H1 (cell line): ENCODE results near the gene ARID1B. TPM values are rescaled to one million over a fixed set of nuclear protein-coding genes. Genes with fewer than 3 reads are reported as not detected.

Source experiments
- CTCF ChIA-PET: fragments of 300-600 bp; sonication (Branson Sonifier 250); formaldehyde crosslinking; loops from one replicate; lab custom pipeline; 2021; ENCODE audit not compliant: partially characterized antibody; lab: Charles Lee
- POLR2A ChIA-PET: fragments of 300-600 bp; sonication (Branson Sonifier 250); formaldehyde crosslinking; loops from one replicate; lab custom pipeline; 2021; ENCODE audit warnings: inconsistent platforms; ENCODE audit not compliant: partially characterized antibody; lab: Charles Lee
- DNase-seq, 2 experiments: peaks; one replicate each; pipeline versions ENCODE4 v3.0.0 to v3.0.0-alpha.2; 2010 to 2022; ENCODE audit warnings: low spot score in 2 of 2, low read depth in 1 of 2, mixed read lengths in 1 of 2
- FAIRE-seq: peaks from 2 replicates; lab custom pipeline; 2011; peaks lifted over from hg19 to GRCh38; lab: Jason Lieb, UNC
- H2AFZ ChIP-seq: 2 replicates; pipeline ENCODE4 v1.8.1; 2012; ENCODE audit warnings: low read length, inconsistent platforms
- H2AK5ac ChIP-seq: 2 replicates; pipeline ENCODE4 v1.6.1; 2013; ENCODE audit warnings: low read depth, low read length
- H2BK120ac ChIP-seq: replicated peaks from 2 replicates; pipeline ENCODE3; 2013; ENCODE audit warnings: low read depth, low read length, inconsistent platforms
- H2BK12ac ChIP-seq: 2 replicates; pipeline ENCODE4 v1.6.1; 2013; ENCODE audit warnings: low read depth, low read length
- H2BK15ac ChIP-seq: 2 replicates; pipeline ENCODE4 v1.6.1; 2013; ENCODE audit warnings: low read length
- H2BK20ac ChIP-seq: 2 replicates; pipeline ENCODE4 v1.6.1; 2013; ENCODE audit warnings: low read length
- H2BK5ac ChIP-seq: 2 replicates; pipeline ENCODE4 v1.6.1; 2013; ENCODE audit warnings: low read depth, low read length
- H3K14ac ChIP-seq: 2 replicates; pipeline ENCODE4 v1.6.1; 2013; ENCODE audit warnings: inconsistent platforms; ENCODE audit not compliant: insufficient read length
- H3K18ac ChIP-seq: 2 replicates; pipeline ENCODE4 v1.6.1; 2013; ENCODE audit warnings: low read length; ENCODE audit errors: extremely low read depth
- H3K23ac ChIP-seq: 2 replicates; pipeline ENCODE4 v1.6.1; 2013; ENCODE audit warnings: inconsistent platforms; ENCODE audit not compliant: insufficient read length
- H3K23me2 ChIP-seq: 2 replicates; pipeline ENCODE4 v1.6.1; 2013; ENCODE audit warnings: low read depth, low read length
- H3K27ac ChIP-seq: 2 replicates; pipeline ENCODE4 v1.6.1; 2011; ENCODE audit warnings: low read depth, low read length, inconsistent platforms
- H3K27me3 ChIP-seq, 4 experiments: replicated peaks in 1 of 4; 1 replicate in 1 of 4; 2 replicates in 3 of 4; pipeline versions ENCODE4 v1.6.1 to v1.8.1; 2011 to 2013; ENCODE audit warnings: low read length in 3 of 4, mild to moderate bottlenecking in 3 of 4, inconsistent platforms in 2 of 4, mixed read lengths in 2 of 4, moderate library complexity in 1 of 4; ENCODE audit not compliant: control insufficient read depth in 3 of 4, insufficient read depth in 3 of 4; ENCODE audit errors: extremely low read depth in 1 of 4
- H3K36me3 ChIP-seq, 4 experiments: 2 replicates each; pipeline versions ENCODE4 v1.6.1 to v1.8.1; 2011 to 2013; ENCODE audit warnings: mild to moderate bottlenecking in 4 of 4, low read length in 3 of 4, moderate library complexity in 2 of 4, control low read depth in 1 of 4, inconsistent platforms in 1 of 4; ENCODE audit not compliant: insufficient read depth in 4 of 4, control insufficient read depth in 2 of 4
- H3K4ac ChIP-seq: replicated peaks from 2 replicates; pipeline ENCODE3; 2013; ENCODE audit warnings: low read length, low read depth, mixed read lengths, inconsistent platforms; ENCODE audit not compliant: insufficient read length
- H3K4me1 ChIP-seq, 4 experiments: replicated peaks in 1 of 4; 1 replicate in 1 of 4; 2 replicates in 3 of 4; pipeline versions ENCODE4 v1.6.1 to v1.8.1; 2011 to 2013; ENCODE audit warnings: low read length in 3 of 4, inconsistent platforms in 2 of 4, mixed read lengths in 1 of 4; ENCODE audit not compliant: insufficient read depth in 4 of 4, control insufficient read depth in 3 of 4
- H3K4me2 ChIP-seq, 2 experiments: 2 replicates each; pipeline versions ENCODE4 v1.6.1 to v1.8.1; 2011 to 2013; ENCODE audit warnings: low read depth in 2 of 2, low read length in 2 of 2, control low read depth in 1 of 2, inconsistent platforms in 1 of 2, mild to moderate bottlenecking in 1 of 2; ENCODE audit not compliant: insufficient read depth in 1 of 2
- H3K4me3 ChIP-seq, 4 experiments: fragments of 200-600, 300-600 bp in 1 of 4; sonication (generic), shearing (Covaris generic), sonication (Bioruptor Twin) in 1 of 4; 2 replicates each; pipeline versions ENCODE4 v1.5.1 to v1.8.1; 2011 to 2016; ENCODE audit warnings: low read length in 4 of 4, low read depth in 3 of 4, control low read depth in 2 of 4, inconsistent platforms in 2 of 4, mild to moderate bottlenecking in 2 of 4, mixed read lengths in 1 of 4, moderate library complexity in 1 of 4; ENCODE audit not compliant: insufficient read depth in 2 of 4; ENCODE audit errors: extremely low read depth in 1 of 4
- H3K56ac ChIP-seq: replicated peaks from 2 replicates; pipeline ENCODE3; 2013; ENCODE audit warnings: low read depth, mild to moderate bottlenecking, mixed read lengths, low read length, inconsistent platforms; ENCODE audit not compliant: insufficient read length
- H3K79me1 ChIP-seq: 2 replicates; pipeline ENCODE4 v1.6.1; 2013; ENCODE audit warnings: low read depth, low read length, control low read depth
- H3K79me2 ChIP-seq, 2 experiments: 2 replicates each; pipeline versions ENCODE4 v1.6.1 to v1.8.1; 2012 to 2013; ENCODE audit warnings: low read length in 2 of 2, mild to moderate bottlenecking in 2 of 2, inconsistent platforms in 1 of 2; ENCODE audit not compliant: insufficient read depth in 2 of 2, control insufficient read depth in 1 of 2
- H3K9ac ChIP-seq, 4 experiments: replicated peaks in 1 of 4; 1 replicate in 1 of 4; 2 replicates in 3 of 4; pipeline versions ENCODE4 v1.6.1 to v1.8.1; 2011 to 2013; ENCODE audit warnings: low read depth in 3 of 4, low read length in 3 of 4, control low read depth in 2 of 4, mild to moderate bottlenecking in 2 of 4, moderate library complexity in 2 of 4, inconsistent platforms in 1 of 4; ENCODE audit errors: extremely low read depth in 1 of 4
- H3K9me3 ChIP-seq, 2 experiments: 2 replicates each; pipeline versions ENCODE4 v1.6.1 to v1.8.1; 2012 to 2013; ENCODE audit warnings: mild to moderate bottlenecking in 2 of 2, moderate library complexity in 2 of 2, control low read depth in 1 of 2, inconsistent platforms in 1 of 2, low read depth in 1 of 2, low read length in 1 of 2, mixed read lengths in 1 of 2; ENCODE audit not compliant: insufficient read depth in 2 of 2
- H4K20me1 ChIP-seq, 2 experiments: replicated peaks in 1 of 2; 2 replicates each; pipeline versions ENCODE3 to v1.8.1; 2011 to 2013; ENCODE audit warnings: inconsistent platforms in 2 of 2, low read length in 2 of 2, mild to moderate bottlenecking in 1 of 2; ENCODE audit not compliant: insufficient read depth in 2 of 2, control insufficient read depth in 1 of 2
- H4K5ac ChIP-seq: 2 replicates; pipeline ENCODE4 v1.6.1; 2013; ENCODE audit warnings: low read length, low read depth, mixed read lengths, inconsistent platforms; ENCODE audit not compliant: insufficient read length
- H4K8ac ChIP-seq: 2 replicates; pipeline ENCODE4 v1.8.0; 2013; ENCODE audit warnings: mild to moderate bottlenecking, moderate library complexity, low read length, inconsistent platforms; ENCODE audit not compliant: insufficient read depth; ENCODE audit errors: extremely low read depth
- H4K91ac ChIP-seq: replicated peaks from 2 replicates; pipeline ENCODE3; 2013; ENCODE audit warnings: low read length, mixed read lengths, inconsistent platforms; ENCODE audit not compliant: insufficient read length
- ASH2L ChIP-seq: fragments of 200-600, 300-600 bp; sonication (generic); IDR thresholded peaks from one replicate; pipeline ENCODE4 v1.7.1; 2017; ENCODE audit warnings: low read length
- CTBP2 ChIP-seq: IDR thresholded peaks from 2 replicates; pipeline ENCODE4 v1.7.0; 2011; ENCODE audit warnings: borderline replicate concordance, mild to moderate bottlenecking, moderate library complexity, mixed read lengths, low read length; ENCODE audit not compliant: insufficient read depth, insufficient read length
- EZH2 ChIP-seq: fragments of 200-600 bp; sonication (generic); IDR thresholded peaks from 2 replicates; pipeline ENCODE4 v1.7.1; 2012; ENCODE audit warnings: low read depth, mild to moderate bottlenecking, moderate library complexity, low read length, inconsistent platforms; ENCODE audit not compliant: severe bottlenecking
- GABPA ChIP-seq: IDR thresholded peaks from 2 replicates; pipeline ENCODE4 v1.6.1; 2011; ENCODE audit warnings: mild to moderate bottlenecking, low read length, moderate library complexity, borderline replicate concordance; ENCODE audit not compliant: insufficient read depth
- HDAC2 ChIP-seq, 2 experiments: fragments of 300-600 bp in 1 of 2; sonication (generic) in 1 of 2; IDR thresholded peaks; 2 replicates each; pipeline ENCODE4 v1.6.1; 2011 to 2012; ENCODE audit warnings: low read depth in 2 of 2, low read length in 2 of 2, mild to moderate bottlenecking in 2 of 2, moderate library complexity in 2 of 2, borderline replicate concordance in 1 of 2, inconsistent platforms in 1 of 2
- KDM4A ChIP-seq: IDR thresholded peaks from one replicate; pipeline ENCODE4 v1.7.1; 2012; ENCODE audit warnings: low read depth, mild to moderate bottlenecking, moderate library complexity, low read length, inconsistent platforms; ENCODE audit not compliant: severe bottlenecking
- NRF1 ChIP-seq: IDR thresholded peaks from 2 replicates; pipeline ENCODE4 v1.6.1; 2011; ENCODE audit warnings: mild to moderate bottlenecking, low read depth, low read length, improper control_type of control experiment
- RNF2 ChIP-seq: fragments of 200-900, 300-1000 bp; sonication (generic); IDR thresholded peaks from 2 replicates; pipeline ENCODE4 v1.7.1; 2016; ENCODE audit warnings: borderline replicate concordance, low read depth, mild to moderate bottlenecking, antibody characterized with exemption, low read length; ENCODE audit not compliant: poor library complexity, severe bottlenecking; ENCODE audit errors: missing control alignments
- SUZ12 ChIP-seq: fragments of 200-600 bp; sonication (generic); IDR thresholded peaks from 2 replicates; pipeline ENCODE4 v1.6.1; 2012; ENCODE audit warnings: mild to moderate bottlenecking, inconsistent platforms, low read length, moderate library complexity, mixed read lengths
- WGBS, 2 experiments: shearing (Covaris generic) in 1 of 2; methylation state at CpG; one replicate each; pipeline versions ENCODE4 v1.1.6 to v1.1.7; 2013 to 2015; ENCODE audit warnings: low lambda C conversion rate in 2 of 2, mixed read lengths in 2 of 2, inconsistent platforms in 1 of 2, low coverage in 1 of 2, missing lambda C conversion rate in 1 of 2; ENCODE audit not compliant: insufficient replicate concordance in 2 of 2, insufficient coverage in 1 of 2, insufficient read length in 1 of 2; ENCODE audit errors: extremely low coverage in 1 of 2, missing lambda C conversion rate in 1 of 2; 5-methylcytosine and 5-hydroxymethylcytosine counted together
- polyA plus RNA-seq, 7 experiments: library from polyadenylated mRNA; depleted of rRNA in 3 of 7; stranded (reverse) in 5 of 7; unstranded in 2 of 7; fragments of >200 nt in 5 of 7; fragments of 200-250 nt in 2 of 7; gene quantifications; 1 replicate in 5 of 7; 2 replicates in 1 of 7; 4 replicates in 1 of 7; pipeline versions ENCODE4 v1.2.1 to v1.2.3, GENCODE V29; 2011 to 2013; ENCODE audit warnings: missing spikeins in 2 of 7, mixed read lengths in 2 of 7
- total RNA-seq: library from RNA; stranded (reverse); fragmentation: NEBNext Ultra II Directional; extraction: Animal tissue kit (Norgen Biotek cat#: 25700); gene quantifications from 2 replicates; pipeline ENCODE4 v1.2.1, GENCODE V29; 2021

Gene ARID1B
- total and polyA plus RNA-seq, 2 of the 8 experiments (the other 6 are each of a cell fraction or from before 2014, with no cell fraction given) = 24.3 to 70.3 TPM

- ChIA-PET CTCF (interaction anchor here (0.5 to 2.7 kb wide), 26 partner anchors 7 to 1323 kb away, joined by 3 to 14 read pairs (median 3); no protein-coding TSS in a partner anchor), POLR2A (interaction anchor here (0.8 to 1.7 kb wide), 5 partner anchors 9 to 383 kb away, joined by 3 to 4 read pairs (median 3); partner anchors contain the start of gene TMEM242)
- Histone ChIP-seq H3K18ac (no peak overlapping the region), H3K4me1 (peaks cover 0 to 16% (median 7%) of the 10 kb centered on the region in 4 experiments; a peak in 6 of 7 replicates), H3K36me3 (no peaks in the 10 kb centered on the region; a peak in 1 of 8 replicates), H3K14ac (no peak overlapping the region), H3K9ac (no peak overlapping the region), H2AFZ (peak overlapping the region; percentile 73; the same call in 1 of the 2 replicates), H3K23me2 (peaks cover 16% of the 10 kb centered on the region; the same call in 1 of the 2 replicates), H3K27me3 (peaks cover 6 to 39% (median 33%) of the 10 kb centered on the region in 4 experiments), H3K79me1 (no peaks in the 10 kb centered on the region), H3K4me3 (peak overlapping the region; percentile 40 to 65 (median 52)), H2AK5ac (no peak overlapping the region), H4K8ac (peak overlapping the region; percentile 89; the same call in 1 of the 2 replicates), H4K5ac (no peak overlapping the region), H4K20me1 (peaks cover 0 to 3% of the 10 kb centered on the region in 2 experiments), H2BK20ac (no peak overlapping the region), H3K27ac (no peak overlapping the region), H3K79me2 (no peaks in the 10 kb centered on the region), H3K56ac (no peak overlapping the region), H2BK12ac (peak overlapping the region; percentile 50; the same call in 1 of the 2 replicates), H3K23ac (no peak overlapping the region), H2BK5ac (no peak overlapping the region), H4K91ac (no peak overlapping the region), H3K9me3 (no peaks in the 10 kb centered on the region; a peak in 1 of 4 replicates), H2BK120ac (no peak overlapping the region), H3K4me2 (peak overlapping the region; percentile 72 to 92), H2BK15ac (no peak overlapping the region), H3K4ac (no peak overlapping the region)
- no peak for FAIRE-seq
- 3% methylated on average over 55 of the region's 76 CpGs; no CpG with 5 or more reads in 1 of the 2 experiments for WGBS, 2 experiments
- peak in 1 of 2 experiments; percentile 82 for DNase-seq
- TF ChIP-seq GABPA = 0 out of 2 replicates have a peak, but pooled peaks have one; percentile 21
- peak; percentile 65 for TF ChIP-seq RNF2
- no peak for TF ChIP-seq NRF1
- no peak for TF ChIP-seq CTBP2
- peak; percentile 81; the same call in 1 of the 2 replicates for TF ChIP-seq SUZ12
- peak; percentile 99 for TF ChIP-seq KDM4A
- TF ChIP-seq ASH2L = peak; percentile 28
- TF ChIP-seq EZH2 = peak; percentile 73
- peak in 1 of 2 experiments; percentile 26; a peak in 1 of 4 replicates for TF ChIP-seq HDAC2 (IDR thresholded peaks at IDR 0.05; ENCODE audit: borderline replicate concordance in 1 of 2, low read depth in 2 of 2, low read length in 2 of 2)
Measured at GRCh38 chr6:157236040-157236725, 459.0 kb downstream of the ARID1B start.
